WERI-Rb-1 (cell line): ENCODE measurements around the gene KIAA1549.

ENCODE experiments used
- DNase-seq: peaks from one replicate; pipeline ENCODE4 v3.0.0-alpha.2; 2020
- H3K27ac ChIP-seq: fragments of 250-450 bp; sonication (Bioruptor Pico); 2 replicates; pipeline ENCODE4 v1.5.1; 2020; ENCODE audit warnings: mild to moderate bottlenecking, moderate library complexity
- H3K27me3 ChIP-seq: fragments of 250-450 bp; sonication (Bioruptor Pico); 2 replicates; pipeline ENCODE4 v1.5.1; 2021; ENCODE audit warnings: mild to moderate bottlenecking, low read depth, moderate library complexity; ENCODE audit not compliant: insufficient read depth, severe bottlenecking
- H3K36me3 ChIP-seq: fragments of 250-450 bp; sonication (Bioruptor Pico); 2 replicates; pipeline ENCODE4 v1.5.1; 2020; ENCODE audit warnings: mild to moderate bottlenecking, moderate library complexity
- H3K4me3 ChIP-seq: 2 replicates; pipeline ENCODE4 v1.5.1; 2011; ENCODE audit warnings: low read depth, mild to moderate bottlenecking, control low read depth, low read length
- H3K9me3 ChIP-seq: fragments of 250-450 bp; sonication (Bioruptor Pico); 2 replicates; pipeline ENCODE4 v1.5.1; 2021; ENCODE audit warnings: mild to moderate bottlenecking, moderate library complexity; ENCODE audit not compliant: severe bottlenecking
- TF ChIP-seq, protein P1 (sequence below): IDR thresholded peaks from 2 replicates; pipeline ENCODE4 v1.5.1; 2011; ENCODE audit warnings: low read depth, mild to moderate bottlenecking, control low read depth, inconsistent platforms, low read length

Gene KIAA1549

DNA sequence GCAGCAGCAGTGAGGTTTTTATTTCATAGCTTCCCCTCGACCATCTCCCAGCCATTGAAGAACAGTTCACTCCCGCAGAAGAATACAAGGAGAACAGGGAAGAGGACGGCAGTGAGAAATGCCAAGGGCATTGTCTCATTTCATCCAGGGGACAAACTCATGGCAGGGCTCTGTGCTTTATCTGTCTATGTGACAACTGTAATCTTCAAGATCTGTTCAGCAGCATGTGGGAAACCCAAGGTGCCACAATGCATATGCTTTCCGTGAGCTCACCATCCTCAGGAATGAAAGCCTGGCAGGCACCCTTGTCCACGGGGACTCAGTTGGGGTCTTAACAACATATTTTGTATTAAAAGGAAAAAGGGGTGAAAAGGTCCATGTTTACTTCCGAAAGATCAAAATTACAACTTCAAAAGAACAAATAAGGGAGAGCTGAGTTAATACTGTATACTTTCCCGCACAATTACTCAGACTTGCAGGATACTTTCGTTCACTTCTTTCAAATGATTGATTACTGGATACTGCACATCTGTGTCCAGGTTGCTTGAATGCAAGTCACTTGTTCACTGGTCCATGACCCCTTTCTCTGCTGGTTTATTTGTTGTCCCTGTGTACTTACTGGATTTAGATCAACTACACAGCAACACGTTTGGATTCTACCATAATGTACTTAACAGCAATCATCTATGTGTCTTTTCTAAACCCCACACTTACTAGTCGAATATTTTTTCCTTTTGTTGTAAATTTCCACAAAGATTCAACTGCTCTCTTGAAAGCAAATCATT lies 93.1 kb downstream of the KIAA1549 start:
- Histone ChIP-seq H3K27me3 (no peaks in the 10 kb centered on the region), H3K9me3 (no peaks in the 10 kb centered on the region), H3K36me3 (no peaks in the 10 kb centered on the region), H3K27ac (no peak overlapping the region), H3K4me3 (no peak overlapping the region)
- DNase-seq = no peak
- TF ChIP-seq, protein P1, sequence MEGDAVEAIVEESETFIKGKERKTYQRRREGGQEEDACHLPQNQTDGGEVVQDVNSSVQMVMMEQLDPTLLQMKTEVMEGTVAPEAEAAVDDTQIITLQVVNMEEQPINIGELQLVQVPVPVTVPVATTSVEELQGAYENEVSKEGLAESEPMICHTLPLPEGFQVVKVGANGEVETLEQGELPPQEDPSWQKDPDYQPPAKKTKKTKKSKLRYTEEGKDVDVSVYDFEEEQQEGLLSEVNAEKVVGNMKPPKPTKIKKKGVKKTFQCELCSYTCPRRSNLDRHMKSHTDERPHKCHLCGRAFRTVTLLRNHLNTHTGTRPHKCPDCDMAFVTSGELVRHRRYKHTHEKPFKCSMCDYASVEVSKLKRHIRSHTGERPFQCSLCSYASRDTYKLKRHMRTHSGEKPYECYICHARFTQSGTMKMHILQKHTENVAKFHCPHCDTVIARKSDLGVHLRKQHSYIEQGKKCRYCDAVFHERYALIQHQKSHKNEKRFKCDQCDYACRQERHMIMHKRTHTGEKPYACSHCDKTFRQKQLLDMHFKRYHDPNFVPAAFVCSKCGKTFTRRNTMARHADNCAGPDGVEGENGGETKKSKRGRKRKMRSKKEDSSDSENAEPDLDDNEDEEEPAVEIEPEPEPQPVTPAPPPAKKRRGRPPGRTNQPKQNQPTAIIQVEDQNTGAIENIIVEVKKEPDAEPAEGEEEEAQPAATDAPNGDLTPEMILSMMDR = no peak

DNA sequence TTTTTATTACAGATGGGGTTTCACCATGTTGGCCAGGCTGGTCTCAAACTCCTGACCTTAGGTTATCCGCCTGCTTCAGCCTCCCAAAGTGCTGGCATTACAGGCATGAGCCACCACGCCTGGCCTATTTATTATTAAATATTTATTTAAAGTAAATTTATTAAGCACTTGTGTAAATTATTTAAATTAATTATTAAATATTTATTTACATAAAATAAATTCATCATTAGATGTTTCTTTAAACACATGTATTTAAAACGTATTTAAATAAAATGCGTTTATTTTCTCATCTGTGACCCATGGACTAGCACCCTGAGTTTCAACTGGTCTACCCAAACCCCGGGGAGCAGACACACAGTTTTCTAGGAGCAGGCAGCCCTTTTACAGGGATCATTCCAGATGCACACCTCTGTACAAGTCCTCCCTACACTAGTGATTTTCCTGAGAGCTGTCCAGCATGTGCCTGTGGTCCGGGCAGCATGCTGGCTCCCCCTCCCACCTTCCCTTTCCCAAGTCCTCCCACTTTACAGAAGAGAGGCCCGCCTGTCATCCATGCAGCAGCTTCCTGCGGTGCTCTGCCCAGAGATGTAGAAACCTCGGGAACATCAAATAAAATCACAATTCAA lies 94.0 kb downstream of the KIAA1549 start:
- Histone ChIP-seq H3K4me3 (no peak overlapping the region), H3K9me3 (no peaks in the 10 kb centered on the region), H3K27me3 (no peaks in the 10 kb centered on the region), H3K27ac (no peak overlapping the region), H3K36me3 (no peaks in the 10 kb centered on the region)
- TF ChIP-seq, protein P1 = no peak
- DNase-seq = no peak

DNA sequence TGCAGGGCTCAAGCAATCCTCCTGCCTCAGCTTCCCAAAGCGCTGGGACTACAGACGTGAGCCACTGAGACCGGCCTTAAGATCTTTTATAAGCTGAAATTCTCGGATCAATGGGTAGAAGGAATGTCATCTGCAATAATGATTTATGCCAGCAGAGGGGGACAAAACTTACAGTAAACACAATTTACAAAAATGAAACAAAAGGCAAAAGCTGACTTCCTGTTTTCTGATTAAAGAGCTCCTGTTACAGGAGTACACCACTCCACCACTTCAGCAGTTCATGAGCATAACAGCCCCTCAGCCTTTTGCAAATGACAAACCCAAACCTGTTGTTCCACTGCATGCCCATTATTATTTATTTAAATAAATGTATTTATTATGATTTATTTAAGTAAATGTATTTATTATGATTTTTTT lies 94.7 kb downstream of the KIAA1549 start:
- Histone ChIP-seq H3K27me3 (no peaks in the 10 kb centered on the region), H3K4me3 (no peak overlapping the region), H3K27ac (no peak overlapping the region), H3K9me3 (no peaks in the 10 kb centered on the region), H3K36me3 (no peaks in the 10 kb centered on the region)
- TF ChIP-seq, protein P1 = peak; percentile 35; the same call in 1 of the 2 replicates
- DNase-seq = peak; percentile 22

DNA sequence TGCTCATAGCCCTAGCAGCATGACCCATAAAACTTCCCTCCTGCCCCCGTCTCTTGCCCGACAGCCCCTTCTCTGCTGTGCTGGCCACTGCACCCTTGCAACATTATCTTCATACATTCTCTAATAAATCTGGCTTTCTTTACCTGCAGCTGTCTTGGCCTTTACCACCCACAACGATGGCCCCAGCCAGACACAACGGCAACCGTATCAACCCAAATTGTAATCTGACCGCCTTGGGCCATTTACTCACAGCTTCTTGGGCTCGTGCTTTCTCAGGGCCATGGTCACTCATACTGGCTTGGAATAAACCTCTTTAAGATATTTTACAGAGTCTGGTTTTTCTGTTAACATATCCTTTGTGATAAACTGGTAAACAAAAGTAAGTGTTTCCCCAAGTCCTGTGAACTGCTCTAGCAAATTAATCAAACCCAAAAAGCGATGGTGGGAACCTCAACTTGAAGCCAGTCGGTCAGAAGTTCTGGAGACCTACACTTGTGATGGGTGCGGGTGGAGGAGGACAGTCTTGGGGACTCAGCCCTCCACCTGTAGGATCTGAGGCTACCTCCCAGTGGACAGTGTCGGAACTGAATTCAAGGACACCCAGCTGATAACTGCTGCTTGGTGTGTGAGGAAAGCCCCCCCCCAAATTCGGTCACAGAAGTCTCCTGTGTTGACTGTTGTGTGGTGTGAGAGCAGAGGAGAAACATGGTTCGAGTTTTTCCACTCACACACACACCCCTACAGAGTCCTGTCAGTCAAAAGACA lies 95.6 kb downstream of the KIAA1549 start:
- no peak for DNase-seq

DNA sequence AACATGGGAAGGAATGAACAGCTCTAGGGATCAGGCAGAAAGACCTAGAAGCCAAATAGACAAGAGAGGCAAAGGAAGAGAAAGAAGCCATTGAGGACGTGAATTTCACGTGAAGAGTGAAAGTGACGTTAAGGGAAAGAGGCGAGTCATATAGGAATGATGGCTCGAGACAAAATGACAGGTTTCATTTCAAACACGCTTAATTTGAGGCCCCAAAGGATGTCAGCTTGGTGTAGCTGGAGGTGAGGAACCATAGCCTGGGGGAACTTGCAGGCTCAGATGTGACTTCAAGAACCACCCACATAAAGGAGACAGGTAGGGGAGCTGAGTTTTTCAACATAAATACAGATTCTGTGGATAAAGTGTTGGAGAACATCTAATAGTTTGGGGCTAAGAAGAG lies 98.9 kb downstream of the KIAA1549 start:
- Histone ChIP-seq H3K27me3 (no peaks in the 10 kb centered on the region), H3K36me3 (no peaks in the 10 kb centered on the region), H3K27ac (no peak overlapping the region), H3K4me3 (no peak overlapping the region), H3K9me3 (no peaks in the 10 kb centered on the region)
- TF ChIP-seq, protein P1 = no peak
- no peak for DNase-seq

More for the DNA sequence above, 95.6 kb downstream of the KIAA1549 start:
- TF ChIP-seq, protein P1 = peak; percentile 39
- no peaks in the 10 kb centered on the region for H3K36me3 ChIP-seq
- H3K27ac ChIP-seq = no peak overlapping the region
- no peak overlapping the region for H3K4me3 ChIP-seq
- H3K27me3 ChIP-seq = no peaks in the 10 kb centered on the region
- no peaks in the 10 kb centered on the region for H3K9me3 ChIP-seq
